GM04503 (cell line): Measurements from ENCODE around the gene MFAP1.
"Not testable (repeated sequence)": the region's sequence is repeated elsewhere in the genome, so short reads cannot be mapped to it uniquely, and the experiment has no call there.

ENCODE experiments used
- DNase-seq: peaks from one replicate; pipeline ENCODE4 v3.0.0-alpha.2; 2012; ENCODE audit warnings: low read depth

Gene MFAP1, protein sequence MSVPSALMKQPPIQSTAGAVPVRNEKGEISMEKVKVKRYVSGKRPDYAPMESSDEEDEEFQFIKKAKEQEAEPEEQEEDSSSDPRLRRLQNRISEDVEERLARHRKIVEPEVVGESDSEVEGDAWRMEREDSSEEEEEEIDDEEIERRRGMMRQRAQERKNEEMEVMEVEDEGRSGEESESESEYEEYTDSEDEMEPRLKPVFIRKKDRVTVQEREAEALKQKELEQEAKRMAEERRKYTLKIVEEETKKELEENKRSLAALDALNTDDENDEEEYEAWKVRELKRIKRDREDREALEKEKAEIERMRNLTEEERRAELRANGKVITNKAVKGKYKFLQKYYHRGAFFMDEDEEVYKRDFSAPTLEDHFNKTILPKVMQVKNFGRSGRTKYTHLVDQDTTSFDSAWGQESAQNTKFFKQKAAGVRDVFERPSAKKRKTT

GRCh38 chr15:43824302-43825246 is at the start of gene MFAP1:
TSS of gene MFAP1 (minus strand) at chr15:43824690. CDS start at chr15:43824569, 121 bp downstream.
- peak; percentile 78 for DNase-seq

DNA sequence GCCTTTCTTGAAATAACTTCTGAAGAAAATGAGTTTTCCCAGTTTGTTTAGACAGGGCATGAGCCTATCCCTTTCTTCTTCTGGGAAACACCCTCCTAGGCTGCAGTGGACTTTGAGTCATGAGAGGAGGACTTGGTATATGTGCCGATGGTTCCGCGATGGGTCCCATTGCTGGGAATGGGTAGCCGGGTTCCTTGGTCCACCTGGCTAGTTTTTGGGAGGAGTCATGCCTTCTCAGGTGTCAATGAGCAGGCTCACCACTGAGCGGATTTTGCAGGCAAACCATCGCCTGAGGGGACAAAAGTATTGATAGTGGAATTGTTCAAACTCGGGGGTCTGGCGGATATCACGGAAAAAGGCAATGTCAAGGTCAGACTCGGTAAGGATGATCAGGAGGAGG is 49.2 kb upstream of the MFAP1 start:
- no peak for DNase-seq

DNA sequence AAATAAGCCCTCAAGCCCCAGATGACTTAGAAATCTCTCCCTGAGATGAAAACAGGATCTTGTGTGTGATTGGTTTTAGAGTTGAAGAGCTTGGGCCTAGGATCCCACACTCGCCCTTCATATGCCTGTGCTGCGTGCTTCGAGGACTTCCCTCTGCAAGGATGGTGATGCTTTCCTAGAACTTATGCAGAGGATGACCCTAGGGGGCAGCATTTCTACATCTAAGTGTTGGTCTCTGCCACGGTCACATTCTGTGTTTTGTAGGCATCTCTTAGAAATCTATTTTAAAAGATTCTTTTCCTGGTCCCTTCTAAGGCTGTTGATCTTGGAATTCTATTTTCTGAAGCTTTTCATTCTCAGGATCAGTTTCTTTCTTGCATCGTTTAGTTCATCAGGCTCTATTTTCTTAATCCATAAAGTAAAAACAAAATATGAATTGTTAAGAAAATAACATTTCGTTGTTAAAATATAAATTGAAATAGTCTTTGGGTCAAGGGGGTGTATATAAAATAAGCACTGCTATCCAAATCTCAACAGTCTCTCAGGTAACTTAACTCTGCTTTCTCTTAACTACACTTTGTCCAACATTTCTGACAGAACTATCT is 48.0 kb upstream of the MFAP1 start:
- peak; percentile 24 for DNase-seq

DNA sequence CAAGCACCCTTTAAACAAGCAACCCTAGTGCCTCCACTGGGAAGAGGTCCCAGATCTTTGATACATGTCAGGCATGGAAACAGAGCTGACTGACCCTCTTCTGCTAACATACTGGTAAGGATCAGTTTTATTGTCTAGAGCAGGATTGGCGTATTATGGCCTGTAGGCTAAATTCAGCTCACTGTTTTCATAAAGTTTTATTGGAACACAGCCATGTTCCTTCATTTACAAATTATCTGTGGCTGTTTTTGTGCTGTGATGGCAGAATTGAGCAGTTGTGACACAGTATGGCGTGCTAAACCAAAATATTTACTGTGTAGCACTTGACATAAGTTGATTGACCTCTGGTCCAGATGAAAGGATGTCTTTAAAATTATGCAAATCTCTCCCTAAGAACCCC is 47.3 kb upstream of the MFAP1 start:
- no peak for DNase-seq

- DNase-seq = no peak
Measured at GRCh38 chr15:43868406-43868805, 43.9 kb upstream of the MFAP1 start.

DNA sequence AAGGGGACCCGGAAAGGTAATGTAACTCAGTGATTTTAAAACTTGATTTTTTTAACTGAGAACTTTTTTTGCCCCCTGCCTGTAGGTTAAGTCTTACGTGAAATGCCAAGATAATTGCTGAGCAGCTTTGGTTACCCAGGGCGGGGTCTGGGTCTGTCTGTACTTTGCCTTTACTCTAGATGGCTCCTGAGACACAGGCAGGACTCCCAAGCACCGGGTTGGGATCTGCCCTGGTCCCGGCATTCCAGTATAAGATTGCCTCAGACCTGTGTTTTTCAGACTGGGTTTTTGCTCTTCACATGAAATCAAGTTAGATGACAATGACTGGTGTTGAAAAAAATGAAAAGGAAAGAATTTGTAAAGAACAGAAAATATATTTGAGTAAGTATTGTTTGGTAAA is 42.6 kb upstream of the MFAP1 start:
- no peak for DNase-seq

DNA sequence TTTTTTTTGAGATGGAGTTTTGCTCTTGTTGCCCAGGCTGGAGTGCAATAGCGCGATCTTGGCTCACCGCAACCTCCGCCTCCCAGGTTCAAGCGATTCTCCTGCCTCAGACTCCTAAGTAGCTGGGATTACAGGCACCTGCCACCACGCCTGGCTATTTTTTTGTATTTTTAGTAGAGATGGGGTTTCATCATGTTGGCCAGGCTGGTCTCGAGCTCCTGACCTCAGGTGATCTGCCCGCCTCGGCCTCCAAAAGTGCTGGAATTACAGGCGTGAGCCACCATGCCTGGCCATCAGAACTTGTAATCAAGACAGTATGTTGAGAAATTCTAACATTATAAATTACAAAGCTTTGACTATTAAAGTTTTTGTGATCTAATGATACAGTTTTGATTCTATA is 42.1 kb upstream of the MFAP1 start:
- not testable (repeated sequence) for DNase-seq

DNA sequence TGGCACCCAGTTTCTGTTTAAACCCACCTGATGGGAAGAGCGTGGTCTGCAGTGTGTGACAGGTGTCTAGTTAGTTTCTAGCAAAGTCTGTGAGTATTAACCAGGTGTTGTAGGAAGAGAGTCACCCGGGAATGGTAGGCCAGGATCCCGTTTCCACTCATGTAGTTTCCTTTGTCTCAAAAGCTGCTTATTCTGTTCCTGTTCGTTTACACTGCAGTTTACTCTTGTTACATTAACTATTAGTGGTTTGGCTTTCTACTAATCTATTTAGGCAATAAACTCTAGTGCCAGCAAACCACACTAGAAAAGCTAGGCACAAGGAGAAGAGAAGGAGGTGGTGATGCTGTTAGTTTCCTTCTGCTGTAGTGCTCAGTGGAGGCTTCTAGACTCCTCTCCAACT is 35.1 kb upstream of the MFAP1 start:
- no peak for DNase-seq

DNA sequence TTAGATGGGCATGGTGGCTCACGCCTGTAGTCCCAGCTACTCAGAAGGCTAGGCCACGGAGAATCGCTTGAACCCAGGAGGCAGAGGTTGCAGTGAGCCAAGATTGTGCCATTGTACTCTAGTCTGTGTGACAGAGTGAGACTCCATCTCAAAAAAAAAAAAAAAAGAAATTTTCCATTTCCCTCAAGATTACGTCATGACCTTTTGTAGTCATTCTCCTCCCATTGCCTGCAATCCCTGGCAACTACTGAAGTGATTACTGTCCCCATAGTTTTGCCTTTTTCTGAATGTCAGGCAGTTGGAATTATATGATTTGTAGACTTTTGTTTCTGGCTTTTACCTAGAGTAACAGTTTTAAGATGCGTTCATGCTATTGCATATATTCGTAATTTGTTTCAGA is 30.3 kb upstream of the MFAP1 start:
- peak; percentile 7 for DNase-seq

DNA sequence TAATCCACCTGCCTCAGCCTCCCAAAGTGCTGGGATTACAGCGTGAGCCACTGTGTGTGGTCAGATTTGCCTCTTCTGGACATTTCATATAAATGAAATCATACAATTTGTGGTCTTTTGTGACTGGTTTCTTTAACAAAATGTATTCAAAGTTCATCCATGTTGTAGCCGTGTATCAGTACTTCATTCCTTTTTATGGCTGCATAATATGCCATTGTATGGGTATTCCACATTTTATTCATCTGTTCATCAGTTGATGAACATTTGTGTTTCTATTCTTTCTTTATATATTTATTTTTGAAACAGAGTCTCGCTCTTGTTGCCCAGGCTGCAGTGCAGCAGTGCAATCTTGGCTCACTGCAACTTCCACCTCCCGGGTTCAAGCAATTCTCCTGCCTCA is 28.1 kb upstream of the MFAP1 start:
- DNase-seq = no peak

- DNase-seq = no peak
Measured at GRCh38 chr15:43851251-43851650, 26.8 kb upstream of the MFAP1 start.

GRCh38 chr15:43845421-43845820 is 20.9 kb upstream of the MFAP1 start:
- DNase-seq = no peak

- DNase-seq = not testable (repeated sequence)
Measured at GRCh38 chr15:43832485-43832884, 8.0 kb upstream of the MFAP1 start.

GRCh38 chr15:43831519-43832052 is 7.1 kb upstream of the MFAP1 start:
- DNase-seq = not testable (repeated sequence)

DNA sequence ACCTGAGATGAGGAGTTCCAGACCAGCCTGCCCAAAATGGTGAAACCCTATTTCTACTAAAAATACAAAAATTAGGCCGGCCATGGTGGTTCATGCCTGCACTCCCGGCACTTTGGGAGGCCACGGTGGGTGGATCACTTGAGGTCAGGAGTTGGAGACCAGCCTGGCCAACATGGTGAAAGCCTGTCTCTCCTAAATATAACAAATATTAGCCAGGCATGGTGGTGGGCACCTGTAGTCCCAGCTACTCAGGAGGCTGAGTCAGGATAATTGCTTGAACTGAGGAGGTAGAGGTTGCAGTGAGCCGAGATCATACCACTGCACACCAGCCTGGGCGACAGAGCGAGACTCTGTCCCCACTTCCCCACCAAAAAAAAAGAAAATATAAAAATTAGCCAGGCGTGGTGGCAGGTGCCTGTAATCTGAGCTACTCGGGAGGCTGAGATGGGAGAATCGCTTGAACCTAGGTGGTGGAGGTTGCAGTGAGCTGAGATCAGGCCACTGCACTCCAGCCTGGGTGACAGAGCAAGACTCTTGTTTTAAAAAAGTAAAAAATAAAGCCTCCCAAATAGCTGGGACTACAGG is 6.3 kb upstream of the MFAP1 start:
- DNase-seq = not testable (repeated sequence)

DNA sequence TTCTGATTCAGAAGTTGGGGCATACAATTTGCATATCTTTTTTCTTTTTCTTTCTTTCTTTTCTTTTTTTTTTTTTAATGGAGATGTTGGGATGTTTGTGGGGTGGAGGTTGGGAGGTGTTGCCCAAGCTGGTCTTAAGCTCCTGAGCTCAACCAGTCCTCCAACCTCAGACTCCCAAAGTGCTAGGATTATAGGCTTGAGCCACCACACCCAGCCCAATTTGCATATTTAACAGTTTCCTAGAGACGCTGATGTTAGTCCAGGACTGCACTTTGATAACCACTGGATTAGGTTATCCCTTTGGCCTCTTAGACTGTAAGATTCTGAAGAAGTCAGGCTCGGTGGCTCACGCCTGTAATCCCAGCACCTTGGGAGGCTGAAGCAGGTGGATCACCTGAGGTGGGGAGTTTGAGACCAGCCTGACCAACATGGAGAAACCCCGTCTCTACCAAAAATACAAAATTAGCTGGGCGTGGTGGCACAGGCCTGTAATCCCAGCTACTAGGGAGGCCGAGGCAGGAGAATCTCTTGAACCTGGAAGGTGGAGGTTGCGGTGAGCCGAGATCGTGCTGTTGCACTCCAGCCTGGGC is 5.6 kb upstream of the MFAP1 start:
- not testable (repeated sequence) for DNase-seq

DNA sequence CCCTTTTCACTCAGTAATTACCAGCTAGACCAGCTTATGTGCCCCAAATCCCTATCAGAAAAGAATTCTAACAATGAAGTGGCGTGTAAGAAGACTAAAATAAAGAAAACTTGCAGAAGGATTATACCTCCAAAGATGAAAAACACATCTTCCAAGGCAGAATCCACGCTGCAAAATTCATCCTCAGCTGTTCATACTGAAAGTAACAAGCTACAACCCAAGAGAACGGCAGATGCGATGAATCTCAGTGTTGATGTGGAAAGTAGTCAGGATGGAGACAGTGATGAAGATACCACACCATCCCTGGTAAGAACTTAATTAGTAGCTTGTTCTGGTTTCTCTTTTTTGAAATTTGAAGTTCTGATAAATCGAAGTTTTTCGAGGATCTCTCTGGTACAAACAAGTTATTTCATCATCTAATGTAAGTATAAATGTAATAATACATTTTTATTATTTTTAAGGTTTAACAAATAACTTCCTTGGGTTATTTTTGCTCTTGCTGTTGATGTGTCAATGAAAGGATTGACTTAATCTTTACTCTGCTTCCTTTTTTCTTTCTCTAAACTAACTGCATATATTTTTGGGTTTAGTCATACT is 3.7 kb upstream of the MFAP1 start:
- no peak for DNase-seq

GRCh38 chr15:43826508-43827341 is 2.2 kb upstream of the MFAP1 start, which contains the start of gene WDR76:
TSS of gene WDR76 (plus strand) at chr15:43827002. CDS start at chr15:43827033, 31 bp downstream.
- no peak for DNase-seq

- DNase-seq = no peak
Measured at GRCh38 chr15:43826029-43826507, 1.6 kb upstream of the MFAP1 start.

DNA sequence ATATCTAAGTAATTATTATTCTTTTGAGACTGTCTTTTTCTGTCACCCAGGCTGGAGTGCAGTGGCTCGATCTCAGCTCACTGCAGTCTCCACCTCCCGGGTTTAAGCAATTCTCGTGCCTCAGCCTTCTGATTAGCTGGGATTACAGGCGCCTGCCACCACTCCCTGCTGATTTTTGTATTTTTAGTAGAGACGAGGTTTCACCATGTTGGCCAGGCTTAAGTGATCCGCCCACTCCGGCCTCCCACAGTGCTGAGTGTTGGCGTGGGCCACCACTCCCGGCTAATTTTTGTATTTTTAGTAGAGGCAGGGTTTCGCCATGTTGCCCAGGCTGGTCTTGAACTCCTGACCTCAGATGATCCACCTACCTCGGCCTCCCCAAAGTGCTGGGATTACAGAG is 815 bp upstream of the MFAP1 start:
- not testable (repeated sequence) for DNase-seq
